HUES64 (cell line): ENCODE data around the gene TRPT1.

ENCODE experiments used
- H3K27ac ChIP-seq: 2 replicates; pipeline ENCODE4 v1.7.0; 2013; ENCODE audit warnings: low read depth, low read length, inconsistent platforms
- H3K27me3 ChIP-seq: 2 replicates; pipeline ENCODE4 v1.6.1; 2013; ENCODE audit warnings: mild to moderate bottlenecking, low read length; ENCODE audit not compliant: insufficient read depth
- H3K36me3 ChIP-seq: 2 replicates; pipeline ENCODE4 v1.6.1; 2013; ENCODE audit warnings: mild to moderate bottlenecking, low read length; ENCODE audit not compliant: insufficient read depth
- H3K4me1 ChIP-seq: 2 replicates; pipeline ENCODE4 v1.6.1; 2013; ENCODE audit warnings: mild to moderate bottlenecking, low read length, moderate library complexity; ENCODE audit not compliant: insufficient read depth
- H3K4me3 ChIP-seq: 2 replicates; pipeline ENCODE4 v1.5.1; 2013; ENCODE audit warnings: mild to moderate bottlenecking, low read length, moderate library complexity
- H3K9ac ChIP-seq: 2 replicates; pipeline ENCODE4 v1.6.1; 2013; ENCODE audit warnings: mild to moderate bottlenecking, low read depth, low read length
- H3K9me3 ChIP-seq: 2 replicates; pipeline ENCODE4 v1.6.1; 2013; ENCODE audit warnings: low read depth, low read length; ENCODE audit not compliant: insufficient read depth
- WGBS: fragments of 150-250, 120-280 bp; methylation state at CpG from one replicate; pipeline ENCODE4 v1.1.7; 2013; ENCODE audit warnings: missing lambda C conversion rate; 5-methylcytosine and 5-hydroxymethylcytosine counted together

Gene TRPT1

DNA sequence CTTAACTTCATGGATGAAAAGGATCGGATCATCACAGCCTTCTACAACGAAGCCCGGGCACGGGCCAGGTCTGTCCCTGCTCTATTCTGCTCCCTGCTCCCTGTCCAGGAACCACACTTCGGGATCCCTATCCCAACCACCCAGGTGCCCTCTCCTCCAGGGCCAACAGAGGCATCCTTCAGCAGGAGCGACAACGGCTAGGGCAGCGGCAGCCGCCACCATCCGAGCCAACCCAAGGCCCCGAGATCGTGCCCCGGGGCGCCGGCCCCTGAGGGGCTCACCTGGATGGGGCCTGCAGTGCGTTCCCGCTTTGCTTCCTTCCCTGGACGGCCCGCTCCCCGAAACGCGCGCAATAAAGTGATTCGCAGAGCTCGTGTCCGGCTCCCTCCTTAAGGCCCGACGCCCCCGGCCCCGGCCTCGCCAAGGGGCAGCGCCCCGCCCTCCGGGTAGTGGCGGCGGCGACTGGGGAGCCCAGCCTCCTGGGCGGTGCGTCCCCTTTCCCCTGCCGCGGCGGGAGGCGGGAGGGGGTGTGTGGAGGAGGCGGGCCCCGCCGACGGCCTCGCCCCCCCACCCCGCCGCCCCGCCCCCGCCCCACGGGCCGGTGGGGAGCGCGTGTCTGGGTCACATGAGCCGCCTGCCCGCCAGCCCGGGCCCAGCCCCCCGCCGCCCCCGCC is 8.1 kb upstream of the TRPT1 start, which contains the start of gene VEGFB:
Gene VEGFB (plus strand): TSS at position 672 of the 674 bp plus-strand sequence. CDS start 250 bp downstream, outside the sequence.
- H3K27me3 ChIP-seq, result peaks cover 15% of the 10 kb centered on the region; the same call in 1 of the 2 replicates
- 3% methylated on average over 54 of the region's 62 CpGs for WGBS
- peak within 1 kb of the TSS; percentile 44; the same call in 1 of the 2 replicates for H3K9ac ChIP-seq
- H3K4me1 ChIP-seq, result no peaks in the 10 kb centered on the region; the same call in 1 of the 2 replicates
- H3K4me3 ChIP-seq, result peak within 1 kb of the TSS; percentile 69
- H3K9me3 ChIP-seq, result no peaks in the 10 kb centered on the region
- no peak within 1 kb of the TSS for H3K27ac ChIP-seq
- H3K36me3 ChIP-seq, result peaks cover 8% of the 10 kb centered on the region

DNA sequence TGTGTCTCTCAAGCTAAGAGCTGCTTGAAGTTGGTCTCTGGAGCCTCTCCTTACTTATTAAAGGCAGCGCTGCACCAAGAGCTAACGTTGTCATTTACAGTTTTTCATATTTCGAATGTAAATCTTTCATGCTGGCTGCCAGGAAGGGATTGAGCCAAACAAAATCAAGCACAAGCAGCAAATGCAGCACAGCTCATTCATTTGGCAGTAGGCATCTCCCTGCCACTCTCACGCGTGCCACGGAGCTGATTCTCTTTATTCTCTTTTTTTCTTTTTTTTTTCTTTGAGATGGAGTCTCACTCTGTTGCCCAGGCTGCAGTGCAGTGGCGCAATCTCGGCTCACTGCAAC is 7.0 kb upstream of the TRPT1 start:
- Histone ChIP-seq H3K27ac (no peak overlapping the region), H3K27me3 (peaks cover 15% of the 10 kb centered on the region; the same call in 1 of the 2 replicates), H3K36me3 (no peaks in the 10 kb centered on the region; the same call in 1 of the 2 replicates), H3K9me3 (no peaks in the 10 kb centered on the region), H3K9ac (no peak overlapping the region), H3K4me1 (no peaks in the 10 kb centered on the region; the same call in 1 of the 2 replicates), H3K4me3 (no peak overlapping the region)
- 92% methylated on average over 8 of the region's 8 CpGs for WGBS

DNA sequence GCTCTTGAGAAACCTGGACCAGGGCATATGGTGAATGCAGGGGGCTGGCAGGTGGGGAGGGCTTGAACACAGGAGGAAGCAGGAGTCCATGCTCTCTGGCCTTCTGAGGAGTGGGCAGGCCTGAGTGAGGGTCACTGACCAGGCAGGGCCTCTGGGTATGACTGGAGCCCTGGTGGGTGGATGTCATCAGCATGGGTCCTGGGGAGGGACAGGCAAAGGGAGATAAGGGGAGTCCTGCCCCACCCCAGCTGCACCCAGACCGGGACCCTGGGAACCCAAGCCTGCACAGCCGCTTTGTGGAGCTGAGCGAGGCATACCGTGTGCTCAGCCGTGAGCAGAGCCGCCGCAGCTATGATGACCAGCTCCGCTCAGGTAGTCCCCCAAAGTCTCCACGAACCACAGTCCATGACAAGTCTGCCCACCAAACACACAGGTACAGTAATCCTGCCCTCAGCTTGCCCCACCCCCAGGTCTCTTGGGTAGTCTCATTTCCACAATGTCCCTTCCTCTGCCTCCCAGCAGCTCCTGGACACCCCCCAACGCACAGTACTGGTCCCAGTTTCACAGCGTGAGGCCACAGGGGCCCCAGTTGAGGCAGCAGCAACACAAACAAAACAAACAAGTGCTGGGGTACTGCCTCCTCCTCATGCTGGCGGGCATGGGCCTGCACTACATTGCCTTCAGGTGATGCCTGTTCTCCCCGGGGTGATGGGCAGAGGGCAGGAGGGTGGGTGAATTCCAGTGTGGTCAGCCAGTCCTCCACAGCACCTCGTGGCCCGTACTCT is 6.4 kb upstream of the TRPT1 start:
- Histone ChIP-seq H3K27ac (no peak overlapping the region), H3K36me3 (no peaks in the 10 kb centered on the region; the same call in 1 of the 2 replicates), H3K27me3 (peaks cover 15% of the 10 kb centered on the region; the same call in 1 of the 2 replicates), H3K9me3 (no peaks in the 10 kb centered on the region), H3K4me1 (no peaks in the 10 kb centered on the region; the same call in 1 of the 2 replicates), H3K9ac (no peak overlapping the region), H3K4me3 (no peak overlapping the region)
- 93% methylated on average over 15 of the region's 15 CpGs for WGBS

DNA sequence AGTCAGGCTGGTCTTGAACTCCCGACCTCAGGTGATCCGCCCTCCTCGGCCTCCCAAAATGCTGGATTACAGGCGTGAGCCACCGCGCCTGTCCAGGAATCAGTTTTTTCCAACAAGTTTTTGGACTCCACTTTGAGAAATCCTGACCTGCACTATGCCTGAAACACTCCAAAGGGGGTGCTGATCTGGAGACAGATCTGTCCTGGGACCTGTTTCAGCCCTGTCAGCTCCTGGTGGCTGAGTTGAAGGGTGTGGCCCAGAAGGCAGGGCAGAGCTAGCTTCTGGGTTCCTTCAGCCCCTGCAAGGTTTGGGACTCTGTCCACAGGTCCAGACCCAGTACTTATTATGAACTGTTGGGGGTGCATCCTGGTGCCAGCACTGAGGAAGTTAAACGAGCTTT is 5.6 kb upstream of the TRPT1 start:
- Histone ChIP-seq H3K9ac (no peak overlapping the region), H3K27me3 (peaks cover 15% of the 10 kb centered on the region; the same call in 1 of the 2 replicates), H3K36me3 (no peaks in the 10 kb centered on the region), H3K4me3 (no peak overlapping the region), H3K27ac (no peak overlapping the region), H3K9me3 (no peaks in the 10 kb centered on the region), H3K4me1 (peaks cover 7% of the 10 kb centered on the region; the same call in 1 of the 2 replicates)
- WGBS, result 93% methylated on average over 7 of the region's 7 CpGs

DNA sequence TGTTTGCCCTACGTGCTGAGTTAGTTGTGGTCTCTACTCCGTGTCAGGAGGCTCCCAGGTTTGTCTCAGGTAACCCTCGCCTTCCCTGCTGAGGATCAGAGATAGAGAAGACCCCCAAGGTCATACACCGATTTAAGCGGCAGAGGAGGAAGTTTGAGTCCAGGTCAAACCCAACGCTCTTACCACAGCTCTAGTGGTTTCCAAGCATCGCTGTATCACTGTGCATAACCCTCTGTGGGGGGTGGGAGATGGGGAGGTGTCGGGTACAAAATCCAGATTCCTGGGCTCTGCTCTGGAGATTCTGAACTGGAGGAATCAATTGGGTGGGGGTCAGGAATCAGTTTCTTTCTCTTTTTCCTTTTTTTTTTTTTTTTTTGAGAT is 5.0 kb upstream of the TRPT1 start:
- 7% methylated on average over 8 of the region's 8 CpGs for WGBS
- peak overlapping the region; percentile 90 for H3K4me3 ChIP-seq

DNA sequence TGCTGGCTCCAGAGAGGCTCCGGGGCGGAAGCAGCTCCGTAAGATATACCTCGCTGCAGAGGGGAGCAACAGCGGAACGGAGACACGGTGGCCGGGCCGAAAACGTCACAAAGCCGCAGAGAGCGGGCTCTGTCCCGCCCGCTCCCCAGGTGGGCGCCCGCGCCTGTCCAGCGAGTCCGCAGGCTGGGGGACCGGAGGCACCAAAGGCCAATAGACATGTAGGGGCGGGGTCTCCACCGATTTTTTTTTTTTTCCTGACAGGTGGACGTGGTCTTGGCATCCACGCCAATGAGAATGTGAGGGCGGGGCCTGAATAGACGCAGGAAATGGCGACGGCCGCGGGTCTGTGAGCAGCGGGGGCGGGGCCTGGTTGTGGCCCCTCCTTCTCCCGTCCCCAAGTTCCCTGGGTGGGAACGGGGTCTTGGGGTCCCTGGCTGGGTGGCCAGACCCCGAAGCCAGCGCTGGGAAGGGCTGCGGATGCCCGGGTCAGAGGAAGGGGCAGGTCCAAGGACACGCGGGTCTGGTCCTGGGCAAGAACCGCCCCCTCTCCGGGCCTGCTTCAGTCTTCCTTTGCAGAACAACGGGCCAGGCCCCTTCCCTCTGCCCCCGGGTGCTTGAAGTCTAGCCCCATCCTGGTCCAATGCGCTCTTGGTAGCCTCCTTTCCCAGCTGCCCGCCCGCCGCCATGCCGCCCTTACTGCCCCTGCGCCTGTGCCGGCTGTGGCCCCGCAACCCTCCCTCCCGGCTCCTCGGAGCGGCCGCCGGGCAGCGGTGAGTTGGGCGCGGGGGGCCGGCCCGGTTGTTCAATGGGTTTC is 4.4 kb upstream of the TRPT1 start, which contains the start of gene DNAJC4:
Gene DNAJC4 (plus strand): TSS at position 378 of the 814 bp plus-strand sequence. CDS start 307 bp downstream, at position 685.
- H3K36me3 ChIP-seq, result no peaks in the 10 kb centered on the region
- peaks cover 7% of the 10 kb centered on the region; the same call in 1 of the 2 replicates for H3K4me1 ChIP-seq
- peak within 1 kb of the TSS; percentile 71 for H3K9ac ChIP-seq
- peak within 1 kb of the TSS; percentile 67; the same call in 1 of the 2 replicates for H3K27ac ChIP-seq
- no peaks in the 10 kb centered on the region for H3K9me3 ChIP-seq
- WGBS, result under 1% methylated on average over 62 of the region's 62 CpGs
- H3K27me3 ChIP-seq, result peaks cover 15% of the 10 kb centered on the region; the same call in 1 of the 2 replicates
- H3K4me3 ChIP-seq, result peak within 1 kb of the TSS; percentile 90

More for the DNA sequence above, 5.0 kb upstream of the TRPT1 start:
- H3K9me3 ChIP-seq, result no peaks in the 10 kb centered on the region
- H3K27ac ChIP-seq, result peak overlapping the region; percentile 67; the same call in 1 of the 2 replicates
- peaks cover 15% of the 10 kb centered on the region; the same call in 1 of the 2 replicates for H3K27me3 ChIP-seq
- peak overlapping the region; percentile 71 for H3K9ac ChIP-seq
- H3K4me1 ChIP-seq, result peaks cover 7% of the 10 kb centered on the region; the same call in 1 of the 2 replicates
- no peaks in the 10 kb centered on the region for H3K36me3 ChIP-seq

DNA sequence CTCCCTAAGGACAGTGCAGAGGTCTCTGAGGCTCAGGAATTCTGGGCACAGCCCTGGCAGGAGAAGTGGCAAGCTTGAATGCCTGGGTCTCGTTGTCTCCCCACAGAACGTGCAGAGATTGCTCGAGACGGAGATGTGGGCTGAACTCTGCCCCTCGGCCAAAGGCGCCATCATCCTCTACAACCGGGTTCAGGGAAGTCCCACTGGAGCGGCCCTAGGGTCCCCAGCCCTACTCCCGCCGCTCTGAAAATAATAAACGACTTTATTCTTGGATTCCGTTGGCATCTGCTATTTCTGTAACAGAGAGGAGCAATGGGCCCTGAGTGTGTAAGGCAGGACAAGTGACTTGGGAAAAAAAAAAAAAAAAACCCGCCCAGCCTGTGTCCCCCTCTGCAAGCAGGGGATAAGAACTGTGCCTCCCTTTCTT is 3.8 kb upstream of the TRPT1 start:
- no peaks in the 10 kb centered on the region for H3K9me3 ChIP-seq
- peaks cover 15% of the 10 kb centered on the region; the same call in 1 of the 2 replicates for H3K27me3 ChIP-seq
- 58% methylated on average over 13 of the region's 13 CpGs for WGBS
- H3K36me3 ChIP-seq, result no peaks in the 10 kb centered on the region
- peak overlapping the region; percentile 47; the same call in 1 of the 2 replicates for H3K27ac ChIP-seq
- H3K4me1 ChIP-seq, result peaks cover 11% of the 10 kb centered on the region; the same call in 1 of the 2 replicates
- peak overlapping the region; percentile 90 for H3K4me3 ChIP-seq
- H3K9ac ChIP-seq, result peak overlapping the region; percentile 56

DNA sequence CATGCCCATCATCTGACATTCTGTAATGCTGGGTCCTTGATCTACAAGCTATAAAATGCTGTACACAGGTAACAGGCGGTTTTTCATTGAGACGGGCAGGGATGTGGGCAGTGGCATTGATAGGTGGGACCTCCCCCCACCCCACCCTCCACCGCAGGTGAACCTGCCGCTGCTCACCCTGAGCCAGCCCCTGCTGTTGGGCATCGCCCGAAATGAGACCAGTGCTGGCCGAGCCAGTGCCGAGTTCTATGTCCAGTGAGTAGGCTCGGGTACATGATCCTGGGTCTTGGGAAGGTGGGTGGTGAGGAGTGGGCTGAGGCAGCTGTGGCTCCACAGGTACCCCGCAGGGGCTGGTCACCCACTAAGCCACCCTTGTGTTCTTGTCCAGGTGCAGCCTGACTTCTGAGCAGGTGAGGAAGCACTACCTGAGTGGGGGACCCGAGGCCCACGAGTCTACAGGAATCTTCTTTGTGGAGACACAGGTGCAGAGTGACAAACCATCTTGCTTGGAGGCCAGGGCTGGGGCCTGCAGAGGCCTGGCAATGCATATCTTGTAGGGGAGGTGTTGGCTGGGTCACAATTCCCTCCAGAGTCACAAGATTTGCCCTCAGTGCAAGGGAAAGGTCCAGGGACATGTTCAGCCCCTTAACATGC is 3.2 kb upstream of the TRPT1 start:
- H3K9ac ChIP-seq, result no peak overlapping the region; the same call in 1 of the 2 replicates
- no peak overlapping the region for H3K27ac ChIP-seq
- H3K36me3 ChIP-seq, result no peaks in the 10 kb centered on the region
- peak overlapping the region; percentile 90; the same call in 1 of the 2 replicates for H3K4me3 ChIP-seq
- 93% methylated on average over 10 of the region's 12 CpGs for WGBS
- H3K4me1 ChIP-seq, result peaks cover 11% of the 10 kb centered on the region; the same call in 1 of the 2 replicates
- H3K9me3 ChIP-seq, result no peaks in the 10 kb centered on the region
- peaks cover 15% of the 10 kb centered on the region; the same call in 1 of the 2 replicates for H3K27me3 ChIP-seq

DNA sequence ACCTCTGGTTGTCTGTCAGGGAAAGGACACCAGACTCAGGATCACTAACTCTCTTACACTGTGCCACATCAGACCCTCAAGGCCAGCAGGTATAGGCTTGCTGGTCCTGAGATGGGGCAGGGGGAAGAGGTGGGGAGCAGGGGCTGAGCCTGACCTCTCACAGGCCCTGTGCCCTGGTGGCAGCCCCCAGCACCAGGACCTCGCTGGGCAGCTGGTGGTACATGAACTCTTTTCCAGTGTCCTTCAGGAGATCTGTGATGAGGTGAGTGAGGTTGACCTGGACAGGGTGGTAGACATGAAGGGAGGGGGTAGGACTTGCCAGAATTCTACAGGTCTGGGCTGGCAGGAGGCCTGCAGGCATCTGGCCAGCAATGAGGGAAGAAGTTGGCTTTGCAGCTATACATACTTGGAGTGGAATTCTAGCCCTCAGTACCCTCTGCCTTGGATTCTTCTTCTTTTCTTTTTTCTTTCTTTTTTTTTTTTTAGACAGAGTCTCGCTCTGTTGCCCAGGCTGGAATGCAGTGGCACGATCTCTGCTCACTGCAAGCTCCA is 1.5 kb upstream of the TRPT1 start:
- Histone ChIP-seq H3K27ac (no peak overlapping the region), H3K4me3 (no peak overlapping the region), H3K4me1 (peaks cover 11% of the 10 kb centered on the region; the same call in 1 of the 2 replicates), H3K27me3 (peaks cover 4% of the 10 kb centered on the region; the same call in 1 of the 2 replicates), H3K9me3 (no peaks in the 10 kb centered on the region), H3K36me3 (peaks cover 4% of the 10 kb centered on the region; the same call in 1 of the 2 replicates), H3K9ac (no peak overlapping the region)
- WGBS, result 90% methylated on average over 3 of the region's 3 CpGs
